ENCODE measurements around the gene ZFYVE28. TPM values are rescaled to one million over a fixed set of nuclear protein-coding genes. Genes with fewer than 3 reads are reported as not detected.

Gene ZFYVE28
- total RNA-seq, 3 donors from 2014 or later: 32.4 to 56.4 (median 42.9) TPM

GRCh38 chr4:2461246-2461960 lies 43.0 kb upstream of the ZFYVE28 start:
- TF ChIP-seq CTCF (IDR thresholded peaks at IDR 0.05): no peak
- DNase-seq: no peak
- intact Hi-C loops (cut with DNase I, micrococcal nuclease): no loop called here
- no peak for ATAC-seq
- H3K4me3 ChIP-seq: no peak overlapping the region
- H3K36me3 ChIP-seq (ENCODE audit: low read depth): no peaks in the 10 kb centered on the region
- peaks cover 10% of the 10 kb centered on the region for H3K4me1 ChIP-seq (ENCODE audit: low read depth)
- no peaks in the 10 kb centered on the region for H3K9me3 ChIP-seq

- DNase-seq (peak in 1 of 3 donors; percentile 25), ATAC-seq (no peak)
- peaks cover 10% of the 10 kb centered on the region for H3K4me1 ChIP-seq (ENCODE audit: low read depth)
- H3K36me3 ChIP-seq (ENCODE audit: low read depth): no peaks in the 10 kb centered on the region
- no peaks in the 10 kb centered on the region for H3K9me3 ChIP-seq
- TF ChIP-seq CTCF (IDR thresholded peaks at IDR 0.05): no peak
- intact Hi-C loops (cut with DNase I, micrococcal nuclease): loop anchor here in 1 of 2 donors (10.0 kb wide), 1 partner anchor 235 kb away; no protein-coding TSS in a partner anchor
- no peak overlapping the region for H3K4me3 ChIP-seq
Observed at GRCh38 chr4:2459589-2460349, 41.3 kb upstream of the ZFYVE28 start.

- intact Hi-C loops (cut with DNase I, micrococcal nuclease): loop anchor here in 1 of 2 donors (10.0 kb wide), 1 partner anchor 234 kb away; no protein-coding TSS in a partner anchor
- Histone ChIP-seq H3K36me3 (ENCODE audit: low read depth) (no peaks in the 10 kb centered on the region), H3K9me3 (no peaks in the 10 kb centered on the region), H3K4me3 (no peak overlapping the region), H3K4me1 (ENCODE audit: low read depth) (peaks cover 10% of the 10 kb centered on the region)
- no peak for TF ChIP-seq CTCF (IDR thresholded peaks at IDR 0.05)
- ATAC-seq: no peak
- DNase-seq: peak in 1 of 3 donors; percentile 49
Observed at GRCh38 chr4:2458546-2459491, 40.4 kb upstream of the ZFYVE28 start.

GRCh38 chr4:2457481-2458295 lies 39.2 kb upstream of the ZFYVE28 start:
- Histone ChIP-seq H3K9me3 (no peaks in the 10 kb centered on the region), H3K4me1 (ENCODE audit: low read depth) (peaks cover 6% of the 10 kb centered on the region), H3K4me3 (no peak overlapping the region), H3K36me3 (ENCODE audit: low read depth) (no peaks in the 10 kb centered on the region)
- no peak for TF ChIP-seq CTCF (IDR thresholded peaks at IDR 0.05)
- peak in 1 of 3 donors; percentile 41 for DNase-seq
- peak; percentile 25 for ATAC-seq
- intact Hi-C loops (cut with DNase I, micrococcal nuclease): loop anchor here in 1 of 2 donors (10.0 kb wide), 1 partner anchor 233 kb away; no protein-coding TSS in a partner anchor

All from mucosa of descending colon (tissue), 3 donors.